ENCODE data around the gene RAB17.
"Not testable (repeated sequence)": the region's sequence is repeated elsewhere in the genome, so short reads cannot be mapped to it uniquely, and the experiment has no call there.

RAB17 gene

DNA sequence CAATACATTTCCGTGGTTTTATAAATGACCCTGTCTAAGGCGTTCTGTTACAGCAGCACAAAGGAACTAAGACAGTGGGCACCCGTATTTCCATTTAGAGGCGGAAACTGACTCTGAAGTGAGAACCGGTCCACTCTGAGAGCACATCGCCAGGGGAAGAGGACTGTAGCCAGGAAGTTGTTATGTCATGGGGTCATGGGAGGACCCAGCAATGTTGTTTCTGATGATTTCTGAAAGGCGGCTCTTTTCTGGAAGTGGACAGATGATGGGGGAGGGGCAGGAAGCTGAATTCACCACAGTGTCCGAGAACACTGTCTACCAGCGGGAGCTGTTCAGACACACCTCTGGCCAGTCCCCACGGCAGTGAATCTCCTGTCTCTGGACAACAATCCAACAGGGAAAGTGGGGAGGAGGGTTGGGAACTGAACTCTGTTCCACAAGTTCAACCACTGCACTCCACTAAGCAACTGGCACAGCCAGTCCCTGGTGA lies 34.7 kb upstream of the RAB17 start:
- FAIRE-seq: no peak
- DNase-seq (ENCODE audit: insufficient read length, low spot score): no peak

DNA sequence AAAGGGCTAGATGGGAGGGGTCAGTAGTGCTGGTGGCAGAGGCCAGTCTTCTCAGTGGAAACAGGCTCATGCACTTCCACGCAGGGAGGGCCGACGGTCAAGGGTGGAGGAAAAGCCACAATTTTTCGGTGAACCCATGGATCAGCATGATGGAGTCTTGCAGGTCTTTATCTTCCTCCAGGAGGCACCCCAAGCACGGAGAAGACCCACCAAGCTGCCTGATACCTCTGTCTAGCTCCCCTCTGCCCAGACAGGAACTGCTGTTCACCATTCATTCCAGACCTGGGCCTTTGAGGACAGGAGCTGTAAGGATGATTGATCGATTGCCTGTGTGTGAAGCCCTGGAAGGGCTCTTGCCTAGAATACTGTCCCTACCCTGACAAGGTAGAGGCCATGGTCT lies 34.0 kb upstream of the RAB17 start:
- DNase-seq (ENCODE audit: insufficient read length, low spot score) (no peak), FAIRE-seq (no peak)

DNA sequence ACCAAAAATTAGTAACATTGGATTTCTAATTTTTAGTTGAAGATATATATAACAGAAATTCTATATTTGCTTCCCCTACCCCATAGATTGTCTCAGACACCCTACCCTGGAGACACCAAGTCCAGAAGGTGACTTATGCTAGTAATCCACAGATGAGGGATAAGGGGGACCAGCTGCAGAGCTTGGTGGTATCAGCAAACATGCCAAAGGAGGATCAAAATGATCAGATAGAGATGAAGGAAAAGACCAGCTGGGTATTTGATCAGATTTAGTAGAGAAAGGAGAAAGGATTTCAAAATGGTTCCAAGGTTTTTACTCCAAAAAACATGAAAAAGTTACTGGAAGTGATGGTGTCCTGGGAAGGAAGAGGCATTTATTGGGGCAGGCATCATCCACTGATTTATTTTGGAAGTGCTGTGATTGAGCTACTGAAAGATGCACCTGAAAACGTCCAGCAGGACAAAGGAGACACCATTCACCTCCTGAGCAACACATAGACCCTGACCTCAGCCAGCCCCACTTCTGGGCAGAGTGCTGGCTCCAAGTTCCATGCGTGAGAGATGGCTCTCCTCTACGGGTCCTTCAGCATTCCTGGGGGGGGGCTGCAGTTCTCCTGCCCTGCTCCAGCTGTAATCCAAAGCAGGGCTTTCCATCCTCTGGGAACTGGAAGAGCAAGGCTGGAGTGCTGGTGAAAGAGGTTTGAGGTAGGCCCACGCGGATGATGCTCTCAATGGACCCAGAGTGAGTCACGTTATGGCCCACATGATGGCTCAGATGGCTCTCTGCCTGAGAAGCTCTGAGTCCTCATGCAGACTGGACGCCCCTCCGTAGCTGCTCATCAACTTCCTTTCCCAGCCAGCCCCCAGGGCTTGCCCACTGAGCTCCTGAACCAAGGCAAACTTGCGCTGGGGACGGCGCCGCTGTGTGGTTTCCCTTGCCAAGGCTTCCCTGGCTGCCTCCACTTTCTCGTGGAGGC lies 33.2 kb upstream of the RAB17 start:
- FAIRE-seq (no peak), DNase-seq (ENCODE audit: insufficient read length, low spot score) (no peak)

DNA sequence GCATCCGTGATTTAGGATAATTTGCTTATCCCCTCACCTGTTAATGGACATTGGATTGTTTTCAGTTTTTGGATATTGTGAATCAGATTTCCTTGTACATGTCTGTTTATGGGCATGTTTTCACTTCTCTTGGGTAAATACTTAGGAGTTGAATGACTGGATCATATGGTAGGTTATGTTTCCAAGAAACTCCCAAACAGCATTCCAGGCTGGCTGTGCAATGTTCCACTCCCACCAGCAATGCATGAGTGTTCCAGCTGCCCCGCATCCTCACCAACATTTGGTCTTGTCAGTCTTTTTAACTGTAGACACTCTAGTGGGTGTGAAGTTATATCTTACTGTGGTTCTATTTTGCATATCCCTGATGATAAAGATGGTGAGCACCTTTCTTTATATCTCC lies 27.9 kb upstream of the RAB17 start:
- FAIRE-seq (no peak), DNase-seq (ENCODE audit: insufficient read length, low spot score) (no peak)

DNA sequence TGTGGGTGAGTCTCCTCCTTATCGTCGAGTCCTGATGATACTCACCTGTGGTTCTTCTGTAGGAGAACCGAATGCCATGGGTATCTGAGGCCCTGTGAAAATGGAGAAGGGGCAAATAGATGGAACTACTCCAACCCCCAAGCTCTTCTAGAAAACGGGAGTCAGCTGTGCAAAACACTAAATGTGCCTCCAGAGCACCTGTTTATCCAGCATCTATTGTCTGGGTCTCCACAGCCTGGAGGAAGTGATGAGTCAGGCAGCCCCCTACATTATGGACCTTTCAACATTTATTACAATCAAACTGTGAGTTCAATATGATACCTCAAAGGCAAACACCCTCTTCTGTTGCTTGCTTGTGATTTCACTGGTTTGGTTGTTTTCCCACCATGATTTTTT lies 27.1 kb upstream of the RAB17 start:
- DNase-seq (ENCODE audit: insufficient read length, low spot score) (no peak), FAIRE-seq (no peak)

DNA sequence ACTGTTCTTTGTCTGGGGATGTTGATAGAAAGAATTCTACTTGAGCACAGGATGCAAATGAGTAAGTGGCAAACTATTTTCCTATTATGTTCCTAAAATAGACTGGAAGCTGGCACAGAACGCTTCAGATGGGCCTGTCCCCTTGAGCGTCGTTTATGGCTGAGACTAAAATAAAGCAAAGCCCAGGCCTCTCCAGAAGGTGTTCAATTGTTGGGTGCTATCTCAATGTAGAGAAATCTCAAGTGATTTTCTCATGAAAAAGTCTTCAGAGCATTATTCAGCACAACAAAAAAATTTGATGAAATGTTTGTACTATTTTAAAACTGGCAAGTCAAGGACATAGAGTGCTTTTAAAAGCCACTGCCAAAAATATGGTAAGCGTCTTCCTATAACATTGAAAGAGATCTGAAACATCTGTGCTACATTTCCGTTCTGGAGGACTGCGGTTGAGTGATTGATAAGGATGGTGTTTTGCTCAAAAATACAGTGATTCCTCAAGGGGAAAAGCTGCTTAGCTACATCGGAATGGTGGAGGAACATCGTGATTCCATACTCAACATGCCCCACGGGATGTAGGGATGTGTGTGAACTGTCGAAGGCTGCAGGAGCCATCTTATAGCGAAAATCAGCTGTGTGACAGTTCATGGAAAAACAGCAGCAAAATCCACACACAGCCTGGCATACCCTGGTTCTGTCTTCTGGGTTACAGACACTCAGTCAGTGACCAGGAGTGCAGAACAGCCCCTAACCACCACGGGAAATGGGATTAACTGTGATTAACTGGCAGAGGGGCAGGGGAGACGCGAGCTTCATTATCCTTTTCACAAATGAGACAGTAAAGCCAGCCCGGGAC lies 26.4 kb upstream of the RAB17 start:
- DNase-seq (ENCODE audit: insufficient read length, low spot score) (no peak), FAIRE-seq (peak; percentile 74)

DNA sequence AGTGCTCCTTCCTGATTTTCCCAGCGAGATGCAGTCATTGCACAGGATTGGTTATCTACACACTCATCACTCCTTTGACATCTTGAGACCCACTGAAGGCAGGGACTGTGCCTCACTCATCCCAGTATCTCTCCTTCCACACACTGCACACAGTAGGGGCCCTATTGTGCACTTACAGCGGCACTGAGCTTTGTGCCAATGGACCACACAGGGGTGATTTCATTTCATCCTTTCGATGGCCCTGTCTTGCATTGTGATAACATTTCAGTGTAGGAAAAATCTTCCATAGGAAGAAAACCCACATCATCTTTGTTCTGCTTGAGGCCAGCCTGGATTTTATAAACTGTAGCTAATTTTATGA lies 25.8 kb upstream of the RAB17 start:
- FAIRE-seq: no peak
- no peak for DNase-seq (ENCODE audit: insufficient read length, low spot score)

DNA sequence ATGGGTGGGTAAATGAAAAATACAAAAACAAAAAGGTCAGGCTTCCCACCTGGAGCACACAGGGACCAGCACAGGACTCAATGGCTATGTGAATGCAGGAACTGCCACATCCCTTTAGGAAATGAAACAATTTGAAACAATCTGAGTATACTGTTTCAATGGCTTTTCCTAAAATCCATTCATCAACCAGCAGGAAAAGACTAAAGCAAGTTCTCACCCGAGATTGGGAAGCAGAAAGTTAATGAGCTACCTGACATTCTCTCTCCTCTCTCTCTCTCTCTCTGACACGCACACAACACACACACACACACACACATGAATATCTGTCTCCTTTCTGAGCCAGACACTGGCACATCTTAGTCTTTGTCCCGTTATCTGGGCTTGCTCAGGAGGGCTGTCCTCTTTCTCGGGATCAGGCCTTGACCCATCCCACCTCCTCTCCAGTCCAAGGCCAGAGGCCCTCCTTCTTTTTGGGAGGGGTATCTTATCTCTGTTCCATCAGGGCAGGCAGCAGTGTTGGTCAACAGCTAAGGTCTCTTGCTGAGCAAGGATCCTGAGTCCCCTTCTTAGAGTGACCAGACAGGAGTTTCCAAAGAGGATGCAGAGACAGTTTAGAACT lies 25.2 kb upstream of the RAB17 start:
- no peak for DNase-seq (ENCODE audit: insufficient read length, low spot score)
- FAIRE-seq: no peak

DNA sequence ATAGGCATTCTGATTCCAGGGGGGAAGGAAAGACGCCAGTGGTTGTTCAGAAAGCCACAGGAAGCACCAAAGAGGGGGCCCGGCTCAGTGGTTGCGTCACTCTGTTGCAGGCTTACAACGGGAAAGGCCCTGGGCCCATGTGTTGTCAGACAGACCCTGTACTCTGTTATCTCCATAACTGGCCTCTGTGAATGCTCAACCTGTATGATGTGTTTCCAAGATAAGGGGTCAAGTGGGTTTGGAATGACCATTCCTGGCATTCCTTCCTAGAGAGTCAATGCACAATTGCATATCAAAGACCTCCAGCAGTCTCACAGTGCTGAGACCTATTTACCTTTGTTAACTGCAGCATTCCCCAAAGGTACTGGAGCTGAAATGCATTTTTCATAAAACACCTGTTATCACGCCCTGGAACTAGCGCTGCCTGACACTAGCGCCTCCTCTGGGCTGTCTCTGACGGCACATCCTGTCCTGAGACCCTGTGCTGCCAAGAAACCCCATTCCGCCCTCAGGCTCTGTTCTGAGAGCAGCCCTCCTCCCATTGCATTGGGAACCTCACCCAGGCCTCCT lies 23.7 kb upstream of the RAB17 start:
- no peak for DNase-seq (ENCODE audit: insufficient read length, low spot score)
- FAIRE-seq: no peak

DNA sequence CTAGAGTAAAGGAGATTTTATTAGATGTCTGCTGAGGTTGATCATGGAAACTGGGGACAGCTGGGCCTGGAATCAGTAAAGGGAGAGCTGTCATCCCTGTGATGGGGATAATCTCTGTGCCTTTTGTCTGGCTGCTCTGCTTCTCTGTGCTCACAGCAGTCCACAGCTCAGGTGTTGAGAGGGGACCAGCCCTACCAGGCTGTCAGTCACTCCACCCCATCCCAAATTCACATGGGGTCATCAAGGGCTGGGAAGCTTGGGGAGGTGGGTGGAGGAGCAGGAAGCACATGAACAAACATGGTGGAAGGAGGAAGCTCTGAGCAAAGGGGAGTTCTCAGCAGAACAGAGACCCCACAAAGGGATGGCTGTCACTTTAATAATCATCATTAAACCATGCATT lies 23.1 kb upstream of the RAB17 start:
- no peak for FAIRE-seq

DNA sequence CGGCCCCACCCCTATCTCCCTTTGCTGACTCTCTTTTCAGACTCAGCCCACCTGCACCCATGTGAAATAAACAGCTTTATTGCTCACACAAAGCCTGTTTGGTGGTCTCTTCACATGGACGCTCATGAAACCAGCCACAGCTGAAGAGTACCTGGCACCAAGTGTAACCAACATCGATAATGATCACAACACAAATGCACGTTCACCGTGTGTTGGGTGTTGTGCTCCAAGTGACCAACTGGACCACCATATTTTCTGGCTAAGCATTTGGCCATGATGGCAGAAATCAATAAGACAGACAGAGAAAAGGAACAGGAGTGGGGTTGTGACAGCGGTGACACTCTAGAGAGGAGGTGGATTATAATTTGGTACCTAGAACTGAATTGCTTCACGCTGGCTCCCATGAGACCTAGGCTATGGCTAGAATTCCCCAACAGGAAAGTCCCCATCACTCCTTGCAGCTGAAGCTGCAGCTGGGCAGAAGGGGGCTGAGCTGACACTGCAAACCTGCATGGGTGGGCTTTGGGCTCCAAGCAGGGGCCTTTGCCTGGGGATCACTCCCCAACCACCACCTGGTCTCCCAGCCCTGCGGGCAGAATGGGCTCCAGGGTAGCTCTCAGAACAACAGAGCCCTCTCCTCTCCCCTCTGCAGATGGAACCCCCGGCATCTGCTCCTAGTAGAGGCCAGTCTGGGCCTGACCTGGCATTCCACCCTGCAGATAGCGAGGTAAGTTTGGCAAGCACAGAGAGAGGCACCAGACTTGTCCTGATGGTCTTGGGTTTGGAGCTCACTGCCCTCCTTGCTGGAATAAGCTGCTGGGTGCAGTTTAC lies 22.2 kb upstream of the RAB17 start:
- FAIRE-seq (no peak), DNase-seq (ENCODE audit: insufficient read length, low spot score) (no peak)

More for the DNA sequence above, 23.1 kb upstream of the RAB17 start:
- no peak for DNase-seq (ENCODE audit: insufficient read length, low spot score)

DNA sequence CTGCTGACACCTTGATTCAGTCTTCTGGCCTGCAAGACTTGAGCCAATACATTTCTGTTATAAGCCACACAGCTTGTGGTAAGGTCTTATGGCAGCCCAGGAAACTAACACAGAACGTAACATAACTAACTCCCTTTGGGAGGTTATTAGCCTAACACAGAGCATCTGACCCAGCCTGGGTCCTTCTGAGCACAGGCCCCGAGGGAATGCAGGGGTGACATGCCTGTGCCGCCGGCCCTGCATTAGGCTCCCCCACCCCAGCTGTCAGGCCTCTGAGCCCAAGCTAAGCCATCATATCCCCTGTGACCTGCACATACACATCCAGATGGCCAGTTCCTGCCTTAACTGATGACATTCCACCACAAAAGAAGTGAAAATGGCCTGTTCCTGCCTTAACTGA lies 16.0 kb upstream of the RAB17 start:
- DNase-seq (ENCODE audit: insufficient read length, low spot score); FAIRE-seq: not testable (repeated sequence)

DNA sequence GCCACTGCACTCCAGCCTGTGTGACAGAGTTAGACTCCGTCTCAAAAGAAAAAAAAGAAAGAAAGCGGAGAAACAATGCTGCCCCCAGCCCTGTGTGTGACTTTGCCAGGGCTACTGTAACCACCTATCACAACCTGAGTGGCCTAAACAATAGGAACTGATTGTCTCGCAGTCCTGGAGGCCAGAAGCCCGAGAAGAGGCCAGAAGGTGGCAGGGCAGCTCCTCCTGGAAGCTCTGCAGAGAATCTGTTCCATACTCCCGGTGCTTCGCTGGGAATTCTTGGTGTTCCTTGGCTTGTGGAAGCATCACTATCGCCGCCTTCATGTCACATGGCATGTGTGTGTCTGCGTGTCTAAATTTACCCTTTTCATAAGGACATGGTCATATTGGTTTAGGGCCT lies 14.4 kb upstream of the RAB17 start:
- FAIRE-seq (no peak), DNase-seq (ENCODE audit: insufficient read length, low spot score) (no peak)

DNA sequence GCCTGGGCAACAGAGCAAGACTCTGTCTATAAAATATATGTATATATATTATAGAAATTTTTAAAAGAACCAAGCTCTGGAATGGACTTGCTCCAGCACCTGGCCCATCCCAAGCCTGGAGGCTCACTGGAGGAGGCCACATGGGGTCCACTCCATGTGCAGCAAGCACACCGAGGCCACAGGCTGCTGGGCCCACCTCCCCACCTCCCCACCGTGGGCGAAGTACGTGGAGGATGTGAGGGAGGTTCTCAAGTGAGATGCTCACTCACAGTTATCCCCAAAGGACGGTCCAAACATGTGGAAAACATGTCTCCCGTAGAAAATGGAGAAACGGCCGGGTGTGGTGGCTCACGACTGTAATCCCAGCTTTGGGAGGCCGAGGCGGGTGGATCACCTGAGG lies 13.9 kb upstream of the RAB17 start:
- DNase-seq (ENCODE audit: insufficient read length, low spot score): no peak
- no peak for FAIRE-seq

DNA sequence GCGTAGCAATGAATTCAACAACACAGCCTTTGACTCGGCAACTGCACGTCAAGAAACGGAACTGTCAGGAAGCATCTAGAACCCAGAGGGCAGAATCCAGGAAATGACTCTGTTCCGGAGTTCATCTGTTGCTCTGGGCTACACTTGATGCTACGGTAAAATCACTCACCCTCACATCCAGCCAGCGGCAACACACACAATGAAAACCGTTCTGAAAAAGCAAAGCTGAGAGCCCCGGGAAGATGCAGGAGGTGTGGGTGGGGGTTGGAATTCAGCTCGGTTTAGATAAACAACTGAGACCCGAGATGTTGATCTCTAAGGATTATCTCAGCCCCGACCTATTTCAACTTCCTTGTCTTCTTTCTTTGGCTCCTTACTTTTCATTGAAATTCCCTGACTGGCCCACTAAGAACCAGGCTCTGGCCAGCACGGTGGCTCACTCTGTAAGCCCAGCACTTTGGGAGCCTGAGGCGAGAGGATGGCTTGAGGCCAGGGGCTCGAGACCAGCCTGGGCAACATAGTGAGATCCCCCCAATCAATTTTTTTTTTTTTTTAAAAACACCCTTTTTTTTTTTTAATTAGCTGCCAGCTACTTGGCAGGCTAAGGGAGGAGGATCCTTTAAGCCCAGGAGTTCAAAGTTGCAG lies 13.3 kb upstream of the RAB17 start:
- DNase-seq (ENCODE audit: insufficient read length, low spot score): peak; percentile 62
- FAIRE-seq: no peak

DNA sequence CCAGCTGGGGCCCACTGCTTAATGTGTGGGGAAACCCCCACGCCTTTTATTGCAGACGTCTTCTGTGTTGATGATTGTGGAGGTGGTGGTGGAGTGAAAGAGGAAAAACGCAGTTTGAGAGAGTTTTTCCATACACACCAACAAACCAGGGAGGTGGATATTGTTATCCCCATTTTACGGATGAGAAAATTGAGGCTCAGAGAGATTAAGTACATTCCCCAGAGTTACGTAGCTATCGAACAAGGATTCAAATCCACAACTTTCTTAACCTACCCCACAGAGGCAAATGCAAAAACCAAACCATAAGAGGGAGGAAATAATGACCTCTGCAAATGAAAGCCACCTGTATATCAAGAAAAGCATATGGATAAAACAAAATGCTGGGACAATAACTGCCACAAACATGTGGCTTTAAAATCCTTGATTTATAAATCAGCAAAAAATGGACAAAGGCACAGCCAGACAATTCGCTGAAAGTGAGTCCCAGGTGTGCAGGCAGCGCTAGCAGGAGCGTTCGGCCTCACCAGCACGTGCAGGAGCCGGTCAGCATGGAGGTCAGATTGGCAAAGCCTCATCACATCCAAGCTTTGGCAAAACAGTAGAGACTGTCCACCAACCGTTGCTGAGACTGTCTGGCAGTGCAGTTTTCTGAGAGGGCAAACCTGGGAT lies 12.6 kb upstream of the RAB17 start:
- FAIRE-seq (no peak), DNase-seq (ENCODE audit: insufficient read length, low spot score) (no peak)

DNA sequence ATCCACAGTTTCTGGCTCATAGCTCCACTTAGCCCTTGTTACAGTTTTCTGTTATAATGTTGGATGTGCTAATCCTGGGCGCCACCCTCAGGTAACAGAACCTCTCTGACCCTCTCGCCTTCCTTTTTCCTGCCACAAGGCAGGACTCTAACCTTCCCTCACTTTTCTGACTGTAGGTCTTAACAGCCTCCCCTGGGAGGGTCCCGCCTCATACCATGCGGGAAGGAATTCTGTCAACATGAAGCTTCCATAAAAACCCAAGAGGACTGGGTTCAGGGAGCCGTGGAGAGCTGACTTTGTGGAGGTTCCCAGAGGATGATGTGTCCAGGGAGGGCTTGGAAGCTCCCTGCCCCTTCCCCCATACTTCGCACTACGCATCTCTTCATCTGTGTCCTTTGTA lies 11.9 kb upstream of the RAB17 start:
- FAIRE-seq: no peak
- DNase-seq (ENCODE audit: insufficient read length, low spot score): no peak

DNA sequence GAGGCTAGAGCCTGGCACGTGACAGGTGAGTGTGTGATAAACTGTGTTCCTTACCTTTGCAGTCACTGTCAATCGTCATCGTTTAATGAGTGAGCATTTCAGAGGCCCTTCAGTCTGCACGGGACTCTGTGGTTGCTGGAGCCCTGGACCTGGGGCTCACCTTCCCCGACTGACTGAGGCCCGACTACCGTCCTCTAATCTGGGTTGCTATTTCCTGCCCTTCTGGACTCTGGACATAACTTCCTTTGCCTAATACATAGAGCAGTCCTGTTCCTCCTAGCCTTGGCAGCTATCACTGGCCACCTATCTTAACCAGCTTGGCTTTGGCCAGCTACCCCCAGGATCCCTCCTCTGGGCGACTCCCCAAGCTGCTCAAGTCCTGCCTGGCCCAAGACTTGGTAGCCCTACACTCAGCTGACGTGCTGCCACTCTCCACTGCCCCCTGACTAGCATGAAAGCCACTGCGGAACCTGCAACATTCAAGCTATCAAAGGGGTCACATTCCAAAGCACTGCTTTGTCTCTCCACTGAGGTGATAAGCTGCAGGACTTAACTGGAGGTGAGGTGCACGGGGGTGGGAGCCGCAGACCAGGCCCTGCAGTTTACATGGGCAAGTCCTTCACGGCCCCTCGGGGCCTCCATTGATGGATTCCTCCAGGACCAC lies 11.1 kb upstream of the RAB17 start:
- FAIRE-seq: no peak
- no peak for DNase-seq (ENCODE audit: insufficient read length, low spot score)

Measured in HTR-8/SVneo (cell line).